Prostate gland (tissue), 2 donors: ENCODE results near the gene ACTG1. TPM values are rescaled to one million over a fixed set of nuclear protein-coding genes. Genes with fewer than 3 reads are reported as not detected.

Experiments used
- DNase-seq: peaks from one replicate; pipeline ENCODE4 v3.0.0-alpha.2; 2019; ENCODE audit warnings: low spot score
- H3K27ac ChIP-seq, 2 donors: fragments of 200-600 bp; sonication (generic); 2 replicates each; pipeline ENCODE4 v1.5.1; 2017 to 2019
- H3K27me3 ChIP-seq: fragments of 200-600 bp; sonication (generic); replicated peaks from 2 replicates; pipeline ENCODE4 v1.5.1; 2019; ENCODE audit not compliant: insufficient read depth
- H3K36me3 ChIP-seq, 2 donors: fragments of 200-600 bp; sonication (generic); 1 replicate in 1 of 2; 2 replicates in 1 of 2; pipeline versions ENCODE4 v1.5.1 to v1.8.1; 2017 to 2019
- H3K4me1 ChIP-seq: fragments of 200-600 bp; sonication (generic); replicated peaks from 2 replicates; pipeline ENCODE4 v1.5.1; 2019
- H3K4me3 ChIP-seq, 2 donors: fragments of 200-600 bp; sonication (generic); 2 replicates each; pipeline ENCODE4 v1.5.1; 2017 to 2019
- H3K9me3 ChIP-seq: fragments of 200-600 bp; sonication (generic); 2 replicates; pipeline ENCODE4 v1.5.1; 2017
- CTCF ChIP-seq, 4 experiments: fragments of 200-600 bp in 2 of 4; fragments of 450-650 bp in 2 of 4; sonication (generic) in 2 of 4; IDR thresholded peaks; 1 replicate in 3 of 4; 2 replicates in 1 of 4; pipeline ENCODE4 v1.5.1; 2016 to 2019; ENCODE audit warnings: antibody characterized with exemption in 4 of 4, mild to moderate bottlenecking in 2 of 4, moderate library complexity in 2 of 4
- POLR2A ChIP-seq: fragments of 450-650 bp; IDR thresholded peaks from one replicate; pipeline ENCODE4 v1.6.1; 2016; ENCODE audit warnings: antibody characterized with exemption, mild to moderate bottlenecking
- POLR2AphosphoS5 ChIP-seq: sonication (generic); formaldehyde crosslinking; IDR thresholded peaks from one replicate; pipeline ENCODE4 v1.6.1; 2017; ENCODE audit warnings: antibody characterized with exemption
- WGBS: methylation state at CpG from one replicate; pipeline ENCODE4 v1.1.5; 2018; 5-methylcytosine and 5-hydroxymethylcytosine counted together
- intact Hi-C: fragments of 100-400 bp; cut with DNase I; formaldehyde crosslinking; loops from one replicate; pipeline ENCODE4 v1.14.2; 2022
- total RNA-seq, 2 donors: library from RNA; depleted of rRNA; stranded (reverse); fragments of >200 nt; gene quantifications; one replicate each; pipeline ENCODE4 v1.1.0, GENCODE V29; 2016

The ACTG1 gene
- total RNA-seq, 2 donors from 2014 or later = 2,438 to 3,181 TPM

- no peaks in the 10 kb centered on the region for H3K27me3 ChIP-seq
- H3K4me3 ChIP-seq = no peak overlapping the region
- no peak for DNase-seq
- no peaks in the 10 kb centered on the region for H3K9me3 ChIP-seq
- H3K27ac ChIP-seq = no peak overlapping the region
- no peaks in the 10 kb centered on the region for H3K4me1 ChIP-seq
- intact Hi-C loops = no loop called here
- 46% methylated on average over 7 of the region's 7 CpGs for WGBS
- TF ChIP-seq POLR2AphosphoS5 (no peak), CTCF (IDR thresholded peaks at IDR 0.05) (no peak)
- no peaks in the 10 kb centered on the region for H3K36me3 ChIP-seq
Observed at GRCh38 chr17:81500047-81500446, 12.6 kb downstream of the ACTG1 start.

- Histone ChIP-seq H3K36me3 (no peaks in the 10 kb centered on the region), H3K9me3 (no peaks in the 10 kb centered on the region), H3K4me1 (no peaks in the 10 kb centered on the region), H3K4me3 (no peak overlapping the region), H3K27me3 (no peaks in the 10 kb centered on the region), H3K27ac (no peak overlapping the region)
- DNase-seq = no peak
- TF ChIP-seq POLR2AphosphoS5 (no peak), POLR2A (no peak), CTCF (IDR thresholded peaks at IDR 0.05) (no peak)
- intact Hi-C loops = no loop called here
- 62% methylated on average over 11 of the region's 12 CpGs for WGBS
Observed at GRCh38 chr17:81499601-81499970, 13.0 kb downstream of the ACTG1 start.

- intact Hi-C loops = no loop called here
- no peaks in the 10 kb centered on the region for H3K4me1 ChIP-seq
- no peak for DNase-seq
- no peak overlapping the region for H3K27ac ChIP-seq
- WGBS = 75% methylated on average over 43 of the region's 64 CpGs
- no peaks in the 10 kb centered on the region for H3K36me3 ChIP-seq
- H3K27me3 ChIP-seq = no peaks in the 10 kb centered on the region
- H3K4me3 ChIP-seq = no peak overlapping the region
- TF ChIP-seq POLR2A = no peak
- TF ChIP-seq CTCF (IDR thresholded peaks at IDR 0.05) = no peak
- TF ChIP-seq POLR2AphosphoS5 = no peak
- no peaks in the 10 kb centered on the region for H3K9me3 ChIP-seq
Observed at GRCh38 chr17:81498953-81499600, 13.5 kb downstream of the ACTG1 start.

GRCh38 chr17:81494626-81495377 is 17.8 kb downstream of the ACTG1 start:
- TF ChIP-seq POLR2AphosphoS5 (no peak), CTCF (IDR thresholded peaks at IDR 0.05) (no peak), POLR2A (no peak)
- 24% methylated on average over 8 of the region's 8 CpGs for WGBS
- Histone ChIP-seq H3K9me3 (no peaks in the 10 kb centered on the region), H3K4me3 (no peak overlapping the region), H3K4me1 (no peaks in the 10 kb centered on the region), H3K27ac (no peak overlapping the region), H3K27me3 (no peaks in the 10 kb centered on the region), H3K36me3 (no peaks in the 10 kb centered on the region)
- no peak for DNase-seq
- intact Hi-C loops = no loop called here
